Astrocyte (in vitro differentiated cells and primary cell): ENCODE results near the gene TMED5.

Source experiments
- CTCF ChIP-seq: IDR thresholded peaks from 2 replicates; pipeline ENCODE4 v1.5.1; 2011; ENCODE audit warnings: low read depth, mild to moderate bottlenecking, inconsistent platforms, low read length, moderate library complexity; ENCODE audit not compliant: insufficient read depth
- EZH2 ChIP-seq: IDR thresholded peaks from 2 replicates; pipeline ENCODE4 v1.6.1; 2012; ENCODE audit warnings: mild to moderate bottlenecking, low read length, inconsistent platforms; ENCODE audit not compliant: insufficient read depth

- TF ChIP-seq EZH2, result no peak
- no peak for TF ChIP-seq CTCF
Measured at GRCh38 chr1:93194231-93194990, 14.2 kb upstream of the TMED5 start.
